Activated T-cell treated with anti-CD3 and anti-CD28 coated beads, Interleukin-2, amount 50 U/mL, for 24 hours (primary cell): Measurements from ENCODE around the gene GRK7.

Experiments
- DNase-seq: peaks from one replicate; pipeline ENCODE4 v3.0.0-alpha.2; 2020
- H3K27ac Mint-ChIP-seq: 2 replicates; pipeline ENCODE4 v1.8.0; 2020; ENCODE audit warnings: mild to moderate bottlenecking, mixed read lengths
- H3K27me3 Mint-ChIP-seq: 2 replicates; pipeline ENCODE4 v1.8.0; 2020; ENCODE audit warnings: mixed read lengths
- H3K36me3 Mint-ChIP-seq: 2 replicates; pipeline ENCODE4 v1.8.0; 2020; ENCODE audit warnings: low read depth, mixed read lengths
- H3K4me1 Mint-ChIP-seq: 2 replicates; pipeline ENCODE4 v1.8.0; 2020; ENCODE audit warnings: low read depth, mixed read lengths
- H3K4me3 Mint-ChIP-seq: 2 replicates; pipeline ENCODE4 v1.8.0; 2020; ENCODE audit warnings: mild to moderate bottlenecking, moderate library complexity, mixed read lengths
- H3K9me3 Mint-ChIP-seq: 2 replicates; pipeline ENCODE4 v1.8.0; 2020; ENCODE audit warnings: mixed read lengths

Gene GRK7, protein sequence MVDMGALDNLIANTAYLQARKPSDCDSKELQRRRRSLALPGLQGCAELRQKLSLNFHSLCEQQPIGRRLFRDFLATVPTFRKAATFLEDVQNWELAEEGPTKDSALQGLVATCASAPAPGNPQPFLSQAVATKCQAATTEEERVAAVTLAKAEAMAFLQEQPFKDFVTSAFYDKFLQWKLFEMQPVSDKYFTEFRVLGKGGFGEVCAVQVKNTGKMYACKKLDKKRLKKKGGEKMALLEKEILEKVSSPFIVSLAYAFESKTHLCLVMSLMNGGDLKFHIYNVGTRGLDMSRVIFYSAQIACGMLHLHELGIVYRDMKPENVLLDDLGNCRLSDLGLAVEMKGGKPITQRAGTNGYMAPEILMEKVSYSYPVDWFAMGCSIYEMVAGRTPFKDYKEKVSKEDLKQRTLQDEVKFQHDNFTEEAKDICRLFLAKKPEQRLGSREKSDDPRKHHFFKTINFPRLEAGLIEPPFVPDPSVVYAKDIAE (N-terminal part only)

DNA sequence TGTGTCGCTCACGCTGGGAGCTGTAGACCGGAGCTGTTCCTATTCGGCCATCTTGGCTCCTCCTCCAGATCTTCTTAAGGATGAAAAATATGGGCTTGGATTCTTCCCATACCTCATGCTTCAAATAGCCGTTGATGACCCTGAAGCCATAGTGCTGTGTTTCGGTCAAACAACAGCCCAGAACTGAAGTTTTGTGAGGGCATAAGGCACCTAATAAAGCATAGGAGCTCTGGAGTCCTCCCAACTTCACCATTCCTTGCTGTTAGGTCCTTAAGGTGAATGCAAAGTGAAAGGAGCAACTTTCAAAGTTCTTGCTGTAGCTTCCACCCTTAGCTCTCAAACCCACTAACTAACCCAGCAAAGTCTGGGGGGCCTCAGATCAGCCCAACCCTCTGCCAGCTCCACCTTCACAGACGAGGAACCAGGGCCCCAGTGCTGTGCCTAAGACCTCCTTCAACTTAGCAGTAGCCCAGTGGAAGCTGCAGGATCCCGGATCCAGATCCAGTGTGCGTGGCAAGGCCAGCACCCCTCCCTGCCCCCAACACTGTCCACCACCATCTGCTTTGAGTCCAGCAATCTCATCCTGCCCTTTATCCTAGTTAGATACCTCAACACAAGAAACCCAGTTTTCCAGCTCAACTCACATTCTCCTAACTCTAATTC, at the start of gene GRK7:
Gene GRK7 (plus strand): TSS at position 321 of the 663 bp plus-strand sequence. CDS start 14,877 bp downstream, outside the sequence.
- H3K9me3 Mint-ChIP-seq: no peaks in the 10 kb centered on the region
- no peak for DNase-seq
- no peak within 1 kb of the TSS for H3K4me3 Mint-ChIP-seq
- H3K27me3 Mint-ChIP-seq: no peaks in the 10 kb centered on the region
- H3K36me3 Mint-ChIP-seq: no peaks in the 10 kb centered on the region
- no peak within 1 kb of the TSS for H3K27ac Mint-ChIP-seq
- peaks cover 2% of the 10 kb centered on the region for H3K4me1 Mint-ChIP-seq

DNA sequence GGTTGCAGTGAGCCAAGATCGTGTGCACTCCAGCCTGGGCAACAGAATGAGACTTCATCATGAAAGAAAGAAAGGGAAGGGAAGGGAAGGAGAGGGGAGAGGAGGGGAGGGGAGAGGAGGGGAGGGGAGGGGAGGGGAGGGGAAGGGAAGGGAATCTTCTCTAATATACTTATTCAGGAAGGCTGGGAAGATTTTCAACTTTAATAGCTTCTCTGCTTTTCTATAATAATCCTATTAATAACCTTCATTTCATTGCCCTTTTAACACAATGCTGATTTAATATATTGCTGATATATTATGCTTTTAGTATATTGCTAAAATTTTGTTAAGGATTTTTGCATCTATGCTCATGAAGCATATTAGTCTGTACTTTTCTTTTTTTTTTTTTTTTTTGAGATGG, 48.5 kb upstream of the GRK7 start:
- Mint-ChIP-seq H3K27me3 (no peaks in the 10 kb centered on the region), H3K4me3 (no peak overlapping the region), H3K4me1 (no peaks in the 10 kb centered on the region), H3K9me3 (peaks cover 9% of the 10 kb centered on the region), H3K36me3 (no peaks in the 10 kb centered on the region), H3K27ac (no peak overlapping the region)
- no peak for DNase-seq

DNA sequence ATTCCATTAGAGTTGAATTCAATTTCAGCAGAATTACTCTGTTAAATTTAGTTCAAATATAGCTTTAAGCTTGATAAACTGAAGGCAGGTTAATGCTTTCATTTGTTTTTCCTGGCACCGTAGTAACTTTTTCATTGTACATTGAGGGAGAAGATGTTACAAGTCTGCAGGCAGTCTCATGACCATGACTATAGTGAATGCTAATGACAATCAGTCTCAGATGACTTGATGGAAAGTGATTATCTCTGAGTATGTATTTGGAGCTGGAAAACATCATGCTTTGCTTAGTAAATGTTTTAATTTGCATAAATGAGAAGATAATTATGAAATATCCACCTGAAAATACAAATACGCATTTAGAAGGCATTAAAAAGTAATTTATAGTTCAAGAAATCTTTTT, 41.1 kb upstream of the GRK7 start:
- Mint-ChIP-seq H3K27me3 (no peaks in the 10 kb centered on the region), H3K4me1 (no peaks in the 10 kb centered on the region)
- DNase-seq: no peak

DNA sequence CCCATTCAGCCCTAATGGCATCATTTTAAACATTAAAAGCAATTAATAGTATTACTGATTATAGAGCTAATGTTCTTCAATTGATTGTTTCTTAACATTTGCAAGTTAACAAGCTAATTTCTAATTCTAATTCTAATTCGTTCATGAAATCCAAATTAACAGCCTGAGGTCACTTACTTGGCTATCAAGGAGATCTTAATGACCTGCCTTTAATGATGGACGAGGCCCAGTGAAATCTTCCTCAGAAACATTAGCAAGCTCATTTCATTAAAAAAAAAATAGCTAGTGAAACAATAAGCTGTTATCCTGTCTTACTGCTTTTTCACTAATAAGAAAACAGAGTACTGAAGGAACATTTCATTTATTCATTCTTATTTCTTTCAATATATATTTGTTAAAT, 40.6 kb upstream of the GRK7 start:
- Mint-ChIP-seq H3K9me3 (no peaks in the 10 kb centered on the region), H3K36me3 (no peaks in the 10 kb centered on the region), H3K4me3 (no peak overlapping the region), H3K4me1 (no peaks in the 10 kb centered on the region), H3K27me3 (no peaks in the 10 kb centered on the region), H3K27ac (no peak overlapping the region)
- DNase-seq: no peak

More for the DNA sequence above, 41.1 kb upstream of the GRK7 start:
- Mint-ChIP-seq H3K27ac (no peak overlapping the region), H3K4me3 (no peak overlapping the region), H3K36me3 (no peaks in the 10 kb centered on the region), H3K9me3 (no peaks in the 10 kb centered on the region)

DNA sequence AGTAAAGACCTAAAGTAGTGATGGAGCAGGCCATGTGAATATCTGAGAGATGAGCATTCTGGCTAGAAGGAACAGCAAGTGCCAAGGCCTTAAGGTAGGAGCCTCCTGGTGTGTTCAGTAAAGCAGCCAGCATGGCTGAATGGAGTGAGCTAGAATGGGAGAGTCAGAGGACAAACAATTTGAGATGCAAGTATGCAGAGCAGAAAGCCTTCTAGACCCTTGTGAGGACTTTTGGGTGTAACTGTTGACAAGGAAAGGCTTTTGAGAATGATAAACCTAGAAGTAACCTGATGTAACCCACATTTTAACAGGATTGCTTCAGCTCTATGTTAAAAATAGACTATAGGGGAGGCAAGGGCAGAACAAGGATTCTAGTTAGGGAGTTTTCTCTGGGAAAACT, 40.0 kb upstream of the GRK7 start:
- no peak overlapping the region for H3K27ac Mint-ChIP-seq
- peaks cover 3% of the 10 kb centered on the region for H3K27me3 Mint-ChIP-seq
- no peak overlapping the region for H3K4me3 Mint-ChIP-seq
- no peak for DNase-seq
- no peaks in the 10 kb centered on the region for H3K9me3 Mint-ChIP-seq
- H3K36me3 Mint-ChIP-seq: no peaks in the 10 kb centered on the region
- H3K4me1 Mint-ChIP-seq: no peaks in the 10 kb centered on the region

DNA sequence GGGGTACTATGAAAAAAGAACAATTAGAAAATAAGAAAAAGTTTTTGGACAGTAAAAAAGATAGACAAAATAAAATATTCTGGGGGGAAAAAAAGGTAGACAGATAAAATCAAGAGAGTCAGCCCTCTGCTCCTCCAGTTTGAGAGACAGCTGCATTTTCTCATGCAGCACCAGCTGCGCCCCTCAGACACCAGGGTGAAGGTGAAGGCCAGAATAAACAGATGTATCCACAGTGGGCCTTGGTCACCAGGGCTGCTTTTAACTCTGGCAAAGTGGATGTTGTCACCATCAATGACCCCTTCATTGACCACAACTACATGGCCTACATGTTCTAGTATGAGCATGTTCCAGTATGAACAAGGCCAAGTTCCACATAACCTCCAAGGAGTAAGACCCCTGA, 39.0 kb upstream of the GRK7 start:
- Mint-ChIP-seq H3K27ac (no peak overlapping the region), H3K27me3 (peaks cover 3% of the 10 kb centered on the region), H3K4me1 (no peaks in the 10 kb centered on the region), H3K9me3 (no peaks in the 10 kb centered on the region), H3K4me3 (no peak overlapping the region), H3K36me3 (no peaks in the 10 kb centered on the region)
- DNase-seq: no peak

DNA sequence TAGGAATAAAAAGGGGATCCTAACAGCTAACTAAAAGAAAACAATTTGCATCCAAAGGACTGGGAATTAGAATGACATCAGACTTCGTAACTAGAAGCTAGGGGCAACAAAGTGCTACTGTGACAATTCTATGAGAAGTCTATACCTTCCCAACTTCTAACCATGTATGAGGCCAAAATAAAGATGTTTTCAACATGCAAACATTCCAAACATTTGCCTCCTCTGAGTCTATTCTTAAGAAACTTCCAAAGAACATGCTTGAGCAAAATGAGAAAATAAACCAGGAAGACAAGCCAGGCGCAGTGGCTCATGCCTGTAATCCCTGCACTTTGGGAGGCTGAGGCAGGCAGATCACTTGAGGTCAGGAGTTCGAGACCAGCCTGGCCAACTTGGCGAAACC, 38.2 kb upstream of the GRK7 start:
- H3K27me3 Mint-ChIP-seq: peaks cover 3% of the 10 kb centered on the region
- no peak overlapping the region for H3K4me3 Mint-ChIP-seq
- no peaks in the 10 kb centered on the region for H3K9me3 Mint-ChIP-seq
- no peak for DNase-seq
- no peak overlapping the region for H3K27ac Mint-ChIP-seq
- H3K4me1 Mint-ChIP-seq: no peaks in the 10 kb centered on the region
- H3K36me3 Mint-ChIP-seq: no peaks in the 10 kb centered on the region

DNA sequence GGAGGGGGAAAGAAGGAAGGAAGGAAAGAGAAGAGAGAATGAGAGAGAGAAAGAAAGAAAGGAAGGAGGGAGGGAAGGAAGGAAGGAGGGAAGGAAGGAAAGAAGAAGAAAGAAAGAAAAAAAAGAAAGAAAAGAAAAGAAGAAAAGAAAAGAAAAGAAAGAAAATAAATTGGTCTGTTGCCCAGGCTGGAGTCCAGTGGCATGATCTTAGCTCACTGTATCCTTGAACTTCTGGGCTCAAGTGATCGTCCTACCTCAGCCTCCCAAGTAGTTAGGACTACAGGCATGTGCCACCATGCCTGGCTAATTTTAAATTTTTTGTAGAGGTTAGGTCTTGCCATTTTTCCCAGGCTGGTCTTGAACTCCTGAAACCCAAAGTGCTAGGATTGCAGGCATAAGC, 36.7 kb upstream of the GRK7 start:
- Mint-ChIP-seq H3K4me1 (no peaks in the 10 kb centered on the region), H3K27ac (no peak overlapping the region), H3K36me3 (no peaks in the 10 kb centered on the region), H3K9me3 (no peaks in the 10 kb centered on the region), H3K27me3 (peaks cover 3% of the 10 kb centered on the region), H3K4me3 (no peak overlapping the region)
- DNase-seq: no peak

DNA sequence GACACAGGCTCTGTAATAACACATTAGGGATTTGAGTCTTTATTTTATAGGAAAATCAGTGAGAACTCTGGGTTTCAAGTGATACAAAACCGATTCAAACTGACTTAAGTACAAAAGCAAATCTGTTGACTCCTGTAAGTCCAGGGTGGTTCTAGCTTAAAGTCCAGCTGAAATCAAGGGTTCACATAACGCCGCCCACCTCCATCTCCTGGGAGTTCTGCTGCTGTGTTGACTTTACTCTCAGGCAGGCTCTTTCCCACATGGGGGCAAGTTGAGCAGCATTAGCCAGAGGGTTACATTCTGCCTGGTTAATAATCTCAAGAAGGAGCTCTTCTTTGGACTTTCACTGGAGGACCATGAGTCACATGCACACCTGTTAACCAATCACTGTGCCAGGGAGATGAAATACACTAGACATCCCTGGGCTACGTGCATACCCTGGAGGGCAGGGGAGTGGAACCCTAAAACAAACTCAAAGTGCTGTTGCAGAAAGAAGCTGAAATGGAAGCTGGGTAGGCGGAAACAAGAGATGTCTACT, 34.8 kb upstream of the GRK7 start:
- H3K4me3 Mint-ChIP-seq: no peak overlapping the region
- peaks cover 3% of the 10 kb centered on the region for H3K27me3 Mint-ChIP-seq
- H3K27ac Mint-ChIP-seq: no peak overlapping the region
- H3K4me1 Mint-ChIP-seq: no peaks in the 10 kb centered on the region
- DNase-seq: no peak
- H3K36me3 Mint-ChIP-seq: no peaks in the 10 kb centered on the region
- no peaks in the 10 kb centered on the region for H3K9me3 Mint-ChIP-seq

DNA sequence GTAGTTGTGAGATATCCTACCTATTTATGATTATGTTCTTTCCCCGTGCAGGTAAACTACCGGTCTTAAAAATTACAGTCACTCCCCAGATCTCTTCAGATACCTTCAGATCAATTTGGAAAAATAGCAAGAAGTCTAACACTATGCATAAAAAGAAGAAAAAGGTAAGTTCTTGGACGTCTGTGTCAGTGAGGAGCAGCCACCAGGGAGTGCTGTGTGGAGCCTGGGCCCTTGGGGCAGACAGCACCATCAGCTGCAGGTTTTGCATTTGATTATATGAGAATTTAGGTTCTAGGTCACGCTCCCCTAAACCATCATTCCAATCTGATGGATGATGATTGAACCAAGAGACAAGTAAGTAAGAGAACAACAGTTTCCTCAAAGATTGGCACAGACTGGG, 34.0 kb upstream of the GRK7 start:
- H3K36me3 Mint-ChIP-seq: no peaks in the 10 kb centered on the region
- no peak overlapping the region for H3K4me3 Mint-ChIP-seq
- no peaks in the 10 kb centered on the region for H3K4me1 Mint-ChIP-seq
- no peak overlapping the region for H3K27ac Mint-ChIP-seq
- no peaks in the 10 kb centered on the region for H3K9me3 Mint-ChIP-seq
- H3K27me3 Mint-ChIP-seq: peaks cover 3% of the 10 kb centered on the region
- DNase-seq: no peak

DNA sequence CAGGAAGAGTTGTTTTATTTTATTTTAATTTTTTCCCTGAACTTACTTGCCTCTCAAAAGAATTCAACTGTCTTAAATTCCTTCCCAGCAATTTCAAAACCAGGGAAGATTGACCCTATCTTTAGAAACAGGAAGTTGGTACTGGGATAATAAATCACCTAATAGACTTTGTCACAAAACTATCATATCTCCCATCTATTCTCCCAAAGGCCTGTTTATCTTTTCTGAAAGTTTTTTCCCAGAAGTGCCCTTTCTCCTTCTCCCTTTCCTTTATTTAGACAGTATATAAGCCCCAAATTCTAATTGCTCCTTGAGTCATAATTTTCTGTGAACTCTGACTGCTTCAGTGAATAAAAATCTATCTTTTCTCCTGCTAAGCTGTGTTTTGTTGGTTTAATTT, 28.0 kb upstream of the GRK7 start:
- Mint-ChIP-seq H3K27me3 (no peaks in the 10 kb centered on the region), H3K27ac (no peak overlapping the region), H3K9me3 (no peaks in the 10 kb centered on the region), H3K4me1 (peaks cover 16% of the 10 kb centered on the region), H3K36me3 (peaks cover 21% of the 10 kb centered on the region), H3K4me3 (no peak overlapping the region)
- no peak for DNase-seq

DNA sequence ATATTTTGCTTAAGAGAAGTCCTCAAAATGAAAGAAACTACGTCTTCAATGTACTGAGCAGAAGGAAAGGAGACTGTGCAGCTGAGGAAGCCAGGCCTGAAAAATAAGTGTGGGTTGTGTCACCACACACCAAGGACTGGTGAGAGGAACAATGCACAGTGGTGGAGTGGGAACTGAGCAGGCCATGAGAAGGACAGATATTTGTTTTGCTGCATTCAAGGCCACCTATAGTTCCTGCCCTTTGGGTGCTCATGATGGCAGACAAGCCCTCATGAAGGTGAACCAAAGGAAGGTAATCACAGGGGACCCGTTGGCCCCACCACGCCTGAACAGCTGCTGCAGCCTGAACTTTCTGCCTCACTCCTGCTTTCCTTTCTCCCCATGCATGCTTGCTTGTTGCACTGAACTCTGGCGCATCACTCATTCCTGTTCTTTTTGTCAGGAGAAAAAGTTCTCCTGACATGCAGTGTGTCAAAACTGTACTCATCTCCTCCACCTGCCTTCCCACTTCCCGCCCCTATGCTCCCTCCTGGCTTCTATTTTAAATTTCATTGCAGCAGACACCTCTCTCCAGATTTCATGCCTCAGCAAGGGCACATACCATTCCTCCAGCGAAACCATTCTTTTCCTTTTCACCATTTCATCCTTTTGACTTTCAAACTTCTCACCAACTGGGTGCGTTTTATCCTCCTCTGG, 27.3 kb upstream of the GRK7 start:
- Mint-ChIP-seq H3K4me1 (peaks cover 24% of the 10 kb centered on the region), H3K27me3 (no peaks in the 10 kb centered on the region), H3K4me3 (no peak overlapping the region), H3K27ac (no peak overlapping the region), H3K9me3 (no peaks in the 10 kb centered on the region), H3K36me3 (peaks cover 27% of the 10 kb centered on the region)
- no peak for DNase-seq

DNA sequence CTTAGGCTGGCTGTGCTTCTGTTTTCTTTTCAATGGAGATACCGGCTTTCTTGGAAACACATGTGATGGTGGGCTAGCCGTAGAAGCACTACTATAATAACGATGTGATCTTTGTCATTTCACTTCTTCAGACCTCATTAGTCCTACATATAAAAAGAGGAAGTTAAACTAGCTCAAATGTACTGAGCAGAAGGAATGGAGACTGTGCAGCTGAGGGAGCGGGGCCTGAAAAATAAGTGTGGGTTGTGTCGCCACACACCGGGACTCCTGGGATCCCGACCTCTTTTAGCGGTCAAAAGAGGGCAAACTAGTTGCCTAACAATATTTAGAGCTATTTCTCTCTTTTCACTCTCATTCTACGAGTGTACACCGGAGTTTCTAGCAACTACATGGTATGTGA, 26.1 kb upstream of the GRK7 start:
- DNase-seq: no peak
- Mint-ChIP-seq H3K9me3 (no peaks in the 10 kb centered on the region), H3K4me1 (peaks cover 30% of the 10 kb centered on the region), H3K27me3 (no peaks in the 10 kb centered on the region), H3K27ac (peak overlapping the region; percentile 41), H3K4me3 (no peak overlapping the region), H3K36me3 (peaks cover 37% of the 10 kb centered on the region)

DNA sequence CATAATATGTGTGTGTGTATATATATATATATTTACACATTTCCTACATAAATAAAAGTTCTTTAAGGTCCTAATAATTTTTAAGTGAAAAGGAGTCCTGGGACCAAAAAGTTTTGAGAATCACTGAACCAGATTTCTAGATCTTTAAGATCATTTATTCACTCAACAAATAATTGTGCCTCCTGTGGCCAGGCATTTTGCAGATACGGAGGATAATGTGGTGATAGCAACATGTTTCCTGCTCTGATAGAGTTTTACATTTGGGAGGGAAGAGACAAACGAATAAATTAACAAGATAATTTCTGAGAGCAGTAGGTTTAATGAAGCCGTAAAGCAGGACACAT, 25.6 kb upstream of the GRK7 start:
- Mint-ChIP-seq H3K9me3 (no peaks in the 10 kb centered on the region), H3K4me3 (peak overlapping the region; percentile 69), H3K27ac (peak overlapping the region; percentile 90), H3K4me1 (peaks cover 33% of the 10 kb centered on the region), H3K36me3 (peaks cover 41% of the 10 kb centered on the region), H3K27me3 (no peaks in the 10 kb centered on the region)
- no peak for DNase-seq
